ENCODE measurements around the gene KCNIP3. TPM values are rescaled to one million over a fixed set of nuclear protein-coding genes. Genes with fewer than 3 reads are reported as not detected.

The KCNIP3 gene
- total and polyA plus RNA-seq, 8 donors, result 3.2 to 12.6 (median 7.7) TPM

GRCh38 chr2:95380731-95381130 is 83.6 kb downstream of the KCNIP3 start:
- Histone ChIP-seq H3K27ac (no peak overlapping the region), H3K27me3 (peaks cover 0 to 27% of the 10 kb centered on the region in 2 donors), H3K4me1 (no peaks in the 10 kb centered on the region), H3K4me3 (no peak overlapping the region), H3K36me3 (no peaks in the 10 kb centered on the region), H3K9me3 (no peaks in the 10 kb centered on the region)
- no peak for TF ChIP-seq CTCF (IDR thresholded peaks at IDR 0.05)
- intact Hi-C loops (cut with DNase I), result no loop called here
- ATAC-seq, result no peak
- DNase-seq, result no peak

GRCh38 chr2:95381212-95382191 is 84.4 kb downstream of the KCNIP3 start:
- H3K36me3 ChIP-seq, result no peaks in the 10 kb centered on the region
- H3K4me3 ChIP-seq, result no peak overlapping the region
- no peaks in the 10 kb centered on the region for H3K9me3 ChIP-seq
- DNase-seq (no peak), ATAC-seq (no peak)
- intact Hi-C loops (cut with DNase I), result no loop called here
- no peaks in the 10 kb centered on the region for H3K4me1 ChIP-seq
- TF ChIP-seq CTCF (IDR thresholded peaks at IDR 0.05), result no peak
- H3K27ac ChIP-seq, result no peak overlapping the region
- peaks cover 0 to 22% of the 10 kb centered on the region in 2 donors for H3K27me3 ChIP-seq

GRCh38 chr2:95382192-95382591 is 85.0 kb downstream of the KCNIP3 start:
- no peak for DNase-seq

GRCh38 chr2:95382686-95383634 is 85.8 kb downstream of the KCNIP3 start:
- H3K27ac ChIP-seq, result no peak overlapping the region
- intact Hi-C loops (cut with DNase I), result no loop called here
- no peaks in the 10 kb centered on the region for H3K36me3 ChIP-seq
- no peaks in the 10 kb centered on the region for H3K4me1 ChIP-seq
- DNase-seq (no peak), ATAC-seq (no peak)
- no peak for TF ChIP-seq CTCF (IDR thresholded peaks at IDR 0.05)
- H3K4me3 ChIP-seq, result no peak overlapping the region
- H3K27me3 ChIP-seq, result peaks cover 0 to 21% of the 10 kb centered on the region in 2 donors
- H3K9me3 ChIP-seq, result no peaks in the 10 kb centered on the region

More at GRCh38 chr2:95382192-95382591, 85.0 kb downstream of the KCNIP3 start:
- peaks cover 0 to 17% of the 10 kb centered on the region in 2 donors for H3K27me3 ChIP-seq
- intact Hi-C loops (cut with DNase I), result no loop called here
- no peak overlapping the region for H3K27ac ChIP-seq
- no peaks in the 10 kb centered on the region for H3K9me3 ChIP-seq
- H3K36me3 ChIP-seq, result no peaks in the 10 kb centered on the region
- H3K4me3 ChIP-seq, result no peak overlapping the region
- no peak for TF ChIP-seq CTCF (IDR thresholded peaks at IDR 0.05)
- no peaks in the 10 kb centered on the region for H3K4me1 ChIP-seq
- ATAC-seq, result no peak

Data from left lung (tissue), 10 donors.